ENCODE results near the gene THADA. TPM values are rescaled to one million over a fixed set of nuclear protein-coding genes. Genes with fewer than 3 reads are reported as not detected.
A peak's percentile ranks its signal among the peaks of the same experiment; 100 is the strongest.

Gene THADA
- total RNA-seq, 2 donors from 2014 or later = 41.1 to 54.3 TPM

DNA sequence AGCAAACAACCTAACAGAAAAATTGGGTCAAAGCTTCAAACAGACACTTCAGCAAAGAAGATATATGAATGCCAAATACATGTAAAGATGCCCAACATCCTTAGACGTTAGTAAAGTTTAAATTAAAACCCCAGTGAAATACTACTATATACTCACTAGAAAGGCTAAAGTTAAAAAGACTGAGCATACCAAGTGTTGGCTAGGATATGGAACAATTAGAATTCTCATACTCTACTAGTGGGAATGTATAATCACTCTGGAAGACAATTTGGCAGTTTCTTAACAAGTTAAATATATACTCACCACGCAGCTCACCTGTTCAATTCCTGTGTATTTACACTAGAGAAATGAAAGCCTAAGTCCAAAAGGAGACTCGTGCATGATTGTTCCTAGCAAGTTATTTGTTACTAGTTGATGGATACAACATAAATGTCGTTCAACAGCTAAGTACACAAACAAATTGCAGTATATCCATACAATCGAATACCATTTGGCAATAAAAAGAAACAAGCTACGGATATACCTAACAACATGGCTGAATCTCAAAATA lies 185.7 kb downstream of the THADA start:
- intact Hi-C loops (cut with DNase I) = loop anchor here (5.0 kb wide), 2 partner anchors 52 to 63 kb away; no protein-coding TSS in a partner anchor
- no peaks in the 10 kb centered on the region for H3K9me3 ChIP-seq
- TF ChIP-seq, protein P1, sequence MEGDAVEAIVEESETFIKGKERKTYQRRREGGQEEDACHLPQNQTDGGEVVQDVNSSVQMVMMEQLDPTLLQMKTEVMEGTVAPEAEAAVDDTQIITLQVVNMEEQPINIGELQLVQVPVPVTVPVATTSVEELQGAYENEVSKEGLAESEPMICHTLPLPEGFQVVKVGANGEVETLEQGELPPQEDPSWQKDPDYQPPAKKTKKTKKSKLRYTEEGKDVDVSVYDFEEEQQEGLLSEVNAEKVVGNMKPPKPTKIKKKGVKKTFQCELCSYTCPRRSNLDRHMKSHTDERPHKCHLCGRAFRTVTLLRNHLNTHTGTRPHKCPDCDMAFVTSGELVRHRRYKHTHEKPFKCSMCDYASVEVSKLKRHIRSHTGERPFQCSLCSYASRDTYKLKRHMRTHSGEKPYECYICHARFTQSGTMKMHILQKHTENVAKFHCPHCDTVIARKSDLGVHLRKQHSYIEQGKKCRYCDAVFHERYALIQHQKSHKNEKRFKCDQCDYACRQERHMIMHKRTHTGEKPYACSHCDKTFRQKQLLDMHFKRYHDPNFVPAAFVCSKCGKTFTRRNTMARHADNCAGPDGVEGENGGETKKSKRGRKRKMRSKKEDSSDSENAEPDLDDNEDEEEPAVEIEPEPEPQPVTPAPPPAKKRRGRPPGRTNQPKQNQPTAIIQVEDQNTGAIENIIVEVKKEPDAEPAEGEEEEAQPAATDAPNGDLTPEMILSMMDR (IDR thresholded peaks at IDR 0.05) = no peak
- TF ChIP-seq POLR2A (IDR thresholded peaks at IDR 0.05) = no peak
- TF ChIP-seq POLR2AphosphoS5 (IDR thresholded peaks at IDR 0.05) = no peak
- 59% methylated on average over 6 of the region's 6 CpGs for WGBS
- H3K36me3 ChIP-seq = no peaks in the 10 kb centered on the region
- no peak overlapping the region for H3K4me3 ChIP-seq
- H3K27ac ChIP-seq = no peak overlapping the region
- no peaks in the 10 kb centered on the region for H3K27me3 ChIP-seq (replicated peaks; ENCODE audit: insufficient read depth)
- DNase-seq (ENCODE audit: low spot score) = no peak
- peaks cover 10% of the 10 kb centered on the region for H3K4me1 ChIP-seq (replicated peaks)

DNA sequence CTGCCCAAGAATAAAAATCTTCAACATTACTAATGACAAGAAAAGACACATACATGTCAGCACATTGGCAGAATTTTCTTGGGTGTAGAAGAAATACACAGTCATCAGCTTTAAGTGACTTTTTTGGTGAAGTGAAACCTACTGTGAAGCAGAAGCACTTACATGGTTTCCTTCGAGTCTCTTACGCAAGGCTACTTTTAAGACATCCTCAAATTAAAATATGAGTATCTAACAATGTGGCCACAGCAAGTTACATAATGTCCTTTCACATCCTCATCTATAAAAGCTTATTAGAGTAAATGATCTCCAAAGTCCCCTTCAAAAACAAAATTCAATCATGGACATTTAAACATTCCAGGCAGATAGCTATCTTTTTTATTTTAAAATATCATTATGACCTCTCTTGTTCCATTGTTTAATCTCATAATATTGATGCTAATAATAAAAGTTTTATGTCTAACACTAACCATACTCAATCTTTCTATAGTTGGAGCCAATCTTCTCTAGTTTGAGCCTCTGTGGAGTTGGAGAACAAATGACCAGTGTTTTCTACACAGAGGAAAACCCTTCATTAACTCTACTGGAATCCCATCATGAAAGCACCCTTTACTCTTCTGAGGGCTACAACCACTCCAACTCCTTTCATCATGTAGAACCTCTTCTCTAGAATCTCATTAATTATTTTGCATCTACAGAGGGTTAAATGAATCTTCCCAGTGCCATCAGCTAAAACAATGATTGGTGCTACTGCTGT lies 187.3 kb downstream of the THADA start:
- no peaks in the 10 kb centered on the region for H3K36me3 ChIP-seq
- intact Hi-C loops (cut with DNase I) = no loop called here
- H3K27me3 ChIP-seq (replicated peaks; ENCODE audit: insufficient read depth) = no peaks in the 10 kb centered on the region
- DNase-seq (ENCODE audit: low spot score) = no peak
- H3K9me3 ChIP-seq = no peaks in the 10 kb centered on the region
- WGBS = 27% methylated on average over 2 of the region's 2 CpGs
- peaks cover 2% of the 10 kb centered on the region for H3K4me1 ChIP-seq (replicated peaks)
- peak; percentile 47 for TF ChIP-seq POLR2AphosphoS5 (IDR thresholded peaks at IDR 0.05)
- TF ChIP-seq, protein P1 (IDR thresholded peaks at IDR 0.05) = no peak
- H3K4me3 ChIP-seq = no peak overlapping the region
- peak overlapping the region in 1 of 2 donors; percentile 3 for H3K27ac ChIP-seq

DNA sequence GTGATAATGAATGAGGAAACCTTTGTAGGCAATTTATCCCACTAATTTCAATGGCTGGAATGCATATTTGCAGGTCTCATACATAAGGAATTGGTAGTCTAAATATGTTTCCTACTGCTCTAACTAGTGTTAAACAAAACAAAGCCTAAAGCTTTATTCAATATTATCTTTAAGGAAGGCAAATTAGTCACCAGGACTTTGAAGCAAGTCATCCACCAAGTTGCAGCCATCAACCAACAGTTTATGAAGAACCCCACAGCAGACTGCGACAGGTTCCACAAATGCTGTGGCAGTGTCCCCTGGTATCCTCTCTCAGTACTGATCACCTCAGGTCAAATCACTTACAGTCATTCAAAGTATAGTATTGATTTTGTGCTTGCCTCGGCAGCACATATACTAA lies 187.9 kb downstream of the THADA start:
- H3K27ac ChIP-seq = peak overlapping the region in 1 of 2 donors; percentile 3
- TF ChIP-seq POLR2AphosphoS5 (IDR thresholded peaks at IDR 0.05) = no peak
- TF ChIP-seq, protein P1 (IDR thresholded peaks at IDR 0.05) = no peak
- TF ChIP-seq POLR2A (IDR thresholded peaks at IDR 0.05) = no peak
- intact Hi-C loops (cut with DNase I) = no loop called here

DNA sequence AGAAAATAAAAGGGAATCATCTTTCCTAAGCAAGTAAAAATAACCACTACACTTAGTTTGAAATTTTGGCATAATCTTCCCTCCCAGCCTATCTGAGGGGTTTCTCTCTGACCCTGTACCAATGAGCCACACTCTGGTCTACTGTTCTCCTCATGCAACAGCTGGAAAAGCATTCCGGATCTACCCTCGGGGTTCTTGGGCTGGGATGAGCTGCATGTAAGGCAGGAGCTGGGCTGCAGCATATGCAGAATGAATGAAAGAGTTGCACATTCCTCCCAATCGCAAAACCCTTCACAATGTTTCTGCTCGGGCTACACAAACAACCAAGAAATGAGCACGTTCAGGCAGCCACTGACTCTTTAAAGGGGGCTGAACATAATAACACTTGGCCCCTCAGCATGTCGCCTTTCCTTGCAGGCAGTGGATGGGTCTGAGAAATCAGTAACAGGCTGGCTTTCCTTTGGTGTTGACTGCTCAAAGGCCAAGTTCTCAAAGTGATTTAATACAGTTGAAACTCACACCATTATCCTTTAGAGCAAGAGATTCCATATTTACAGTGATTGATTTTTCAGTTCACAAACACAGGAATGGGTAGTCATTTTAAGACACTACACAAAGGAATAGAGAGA lies 189.1 kb downstream of the THADA start:
- Histone ChIP-seq H3K4me1 (replicated peaks) (no peaks in the 10 kb centered on the region), H3K4me3 (no peak overlapping the region), H3K9me3 (no peaks in the 10 kb centered on the region), H3K27me3 (replicated peaks; ENCODE audit: insufficient read depth) (no peaks in the 10 kb centered on the region), H3K27ac (no peak overlapping the region), H3K36me3 (no peaks in the 10 kb centered on the region)
- 64% methylated on average over 6 of the region's 6 CpGs for whole genome bisulfite sequencing
- intact Hi-C loops (cut with DNase I) = no loop called here
- TF ChIP-seq, protein P1 (IDR thresholded peaks at IDR 0.05) = no peak
- TF ChIP-seq POLR2AphosphoS5 (IDR thresholded peaks at IDR 0.05) (no peak), POLR2A (IDR thresholded peaks at IDR 0.05) (no peak)
- no peak for DNase-seq (ENCODE audit: low spot score)

More for the DNA sequence above, 187.9 kb downstream of the THADA start:
- Histone ChIP-seq H3K4me3 (no peak overlapping the region), H3K27me3 (replicated peaks; ENCODE audit: insufficient read depth) (no peaks in the 10 kb centered on the region), H3K9me3 (no peaks in the 10 kb centered on the region), H3K36me3 (no peaks in the 10 kb centered on the region), H3K4me1 (replicated peaks) (peaks cover 2% of the 10 kb centered on the region)
- DNase-seq (ENCODE audit: low spot score) = no peak
- 55% methylated on average over 2 of the region's 2 CpGs for WGBS
